Right ventricle myocardium inferior (tissue), 1 donor: Measurements from ENCODE around the gene NOTCH3. TPM values are rescaled to one million over a fixed set of nuclear protein-coding genes. Genes with fewer than 3 reads are reported as not detected.

Experiments used
- ATAC-seq: fragments of 200-7000 bp; cut with Tn5 transposase; one replicate; pipeline ENCODE4 v1.9.1; 2020; ENCODE audit warnings: mild to moderate bottlenecking, moderate library complexity
- DNase-seq: peaks from one replicate; pipeline ENCODE4 v3.0.0; 2021; ENCODE audit errors: missing footprints
- intact Hi-C: fragments of 100-400 bp; cut with DNase I; formaldehyde crosslinking; loops from one replicate; pipeline ENCODE4 v1.11.0; 2022
- microRNA-seq: library from miRNA; unstranded; fragments of <30 nt; microRNA quantifications from one replicate; pipeline ENCODE4 v1.2.0, GENCODE V29; 2020
- total RNA-seq: library from RNA; stranded (reverse); fragmentation: NEBNext Ultra II Directional; extraction: Animal tissue kit (Norgen Biotek cat#: 25700); gene quantifications from one replicate; pipeline ENCODE4 v1.2.1, GENCODE V29; 2021
- donor health status: DM: no; HTN: yes; CAD: no; lungs with severe emphysema.

The NOTCH3 gene
- total RNA-seq, 1 donor from 2014 or later, result 28.5 TPM

- ATAC-seq (no peak), DNase-seq (no peak)
- intact Hi-C loops, result loop anchor here (10.0 kb wide), 1 partner anchor 137 kb away; no protein-coding TSS in a partner anchor
Observed at GRCh38 chr19:15118248-15118647, 82.5 kb downstream of the NOTCH3 start.

DNA sequence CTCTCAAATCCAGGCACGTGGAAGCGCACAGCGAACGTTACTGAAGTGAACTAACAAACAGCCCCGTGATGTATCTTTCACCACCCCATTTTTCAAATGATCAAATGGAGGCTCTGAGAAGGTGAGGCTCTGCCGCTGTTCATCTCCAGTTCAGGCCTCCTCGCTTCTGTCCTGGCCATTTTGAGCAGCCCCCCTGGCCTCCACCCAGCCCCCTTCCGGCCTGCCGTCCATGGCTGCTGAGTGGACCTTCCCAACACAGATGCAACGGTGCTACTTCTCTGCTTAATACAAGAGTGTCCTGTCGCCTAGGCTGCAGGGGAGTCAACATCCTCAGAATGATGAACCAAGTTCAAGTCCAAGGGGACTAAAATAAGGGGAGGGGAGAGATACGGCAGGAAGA, 83.9 kb downstream of the NOTCH3 start:
- intact Hi-C loops, result loop anchor here (10.0 kb wide), 1 partner anchor 138 kb away; no protein-coding TSS in a partner anchor
- no peak for ATAC-seq
- DNase-seq, result no peak

GRCh38 chr19:15115762-15116615, 84.8 kb downstream of the NOTCH3 start:
- intact Hi-C loops, result loop anchor here (10.0 kb wide), 1 partner anchor 139 kb away; no protein-coding TSS in a partner anchor
- DNase-seq (no peak), ATAC-seq (no peak)

- ATAC-seq, result peak; percentile 78
- intact Hi-C loops, result loop anchor here (10.0 kb wide), 1 partner anchor 140 kb away; no protein-coding TSS in a partner anchor
- peak; percentile 92 for DNase-seq
Observed at GRCh38 chr19:15115080-15115479, 85.7 kb downstream of the NOTCH3 start.

- DNase-seq (no peak), ATAC-seq (no peak)
- intact Hi-C loops, result loop anchor here (10.0 kb wide), 1 partner anchor 141 kb away; no protein-coding TSS in a partner anchor
Observed at GRCh38 chr19:15114153-15114540, 86.6 kb downstream of the NOTCH3 start.

- no peak for DNase-seq
- intact Hi-C loops, result loop anchor here (10.0 kb wide), 1 partner anchor 141 kb away; no protein-coding TSS in a partner anchor
- no peak for ATAC-seq
Observed at GRCh38 chr19:15113245-15114152, 87.3 kb downstream of the NOTCH3 start.

DNA sequence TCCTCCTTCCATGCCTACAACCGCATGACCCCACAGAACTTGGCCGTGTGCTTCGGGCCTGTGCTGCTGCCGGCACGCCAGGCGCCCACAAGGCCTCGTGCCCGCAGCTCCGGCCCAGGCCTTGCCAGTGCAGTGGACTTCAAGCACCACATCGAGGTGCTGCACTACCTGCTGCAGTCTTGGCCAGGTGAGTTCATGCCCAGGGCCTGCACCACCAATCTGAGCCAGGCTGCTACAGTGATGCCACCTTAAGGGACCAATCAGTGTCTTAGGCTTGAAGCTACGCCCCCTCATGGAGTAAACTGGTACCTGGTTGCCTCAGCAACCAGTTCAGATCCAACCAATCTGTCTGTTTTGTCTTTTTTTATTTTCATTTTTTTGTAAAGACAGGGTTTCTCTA, 88.4 kb downstream of the NOTCH3 start:
- DNase-seq, result no peak
- ATAC-seq, result no peak
- intact Hi-C loops, result loop anchor here (10.0 kb wide), 1 partner anchor 142 kb away; no protein-coding TSS in a partner anchor

DNA sequence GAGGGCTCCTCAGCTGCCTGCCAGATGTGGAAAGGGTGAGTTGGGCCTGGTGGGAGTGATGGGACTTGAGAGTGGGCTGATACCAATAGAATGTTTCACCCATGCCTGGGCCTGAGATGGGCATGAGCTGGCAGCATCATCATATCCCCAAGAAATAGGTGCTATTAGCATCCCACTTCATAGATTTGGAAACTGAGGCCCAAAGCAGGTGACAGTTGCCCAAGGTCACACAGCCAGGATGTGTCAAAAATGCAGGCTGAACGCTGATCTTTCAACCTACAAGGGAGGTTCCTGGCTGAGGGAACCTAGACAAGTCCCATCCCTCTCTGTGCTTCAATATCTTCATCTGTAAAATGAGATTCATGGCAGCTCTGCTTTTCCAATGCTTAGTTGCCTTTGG, 89.0 kb downstream of the NOTCH3 start:
- intact Hi-C loops, result loop anchor here (10.0 kb wide), 1 partner anchor 143 kb away; no protein-coding TSS in a partner anchor
- DNase-seq (no peak), ATAC-seq (no peak)

DNA sequence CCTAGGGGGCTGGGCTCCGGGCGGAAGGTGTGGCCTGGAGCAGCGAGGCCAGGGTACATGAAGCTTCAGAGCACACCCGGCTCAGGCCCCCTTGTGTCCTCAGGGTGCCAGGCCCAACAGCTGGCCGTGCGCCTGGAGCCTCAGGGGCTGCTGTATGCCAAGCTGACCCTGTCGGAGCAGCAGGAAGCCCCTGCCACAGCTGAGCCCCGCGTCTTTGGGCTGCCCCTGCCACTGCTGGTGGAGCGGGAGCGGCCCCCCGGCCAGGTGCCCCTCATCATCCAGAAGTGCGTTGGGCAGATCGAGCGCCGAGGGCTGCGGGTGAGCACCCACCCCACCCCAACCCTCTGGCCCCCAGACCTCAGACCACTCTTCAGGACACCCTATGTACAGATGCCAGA, 90.4 kb downstream of the NOTCH3 start:
- DNase-seq (no peak), ATAC-seq (no peak)
- intact Hi-C loops, result loop anchor here (10.0 kb wide), 1 partner anchor 144 kb away; no protein-coding TSS in a partner anchor

GRCh38 chr19:15109768-15110417, 90.9 kb downstream of the NOTCH3 start:
- DNase-seq (no peak), ATAC-seq (no peak)
- intact Hi-C loops, result loop anchor here (10.0 kb wide), 1 partner anchor 145 kb away; no protein-coding TSS in a partner anchor

Small RNA genes lying within 50 kb of the gene (microRNA-seq; reads per million reads assigned to microRNA genes)
- gene MIR6795, result 1.4 reads per million

Other genes with a start within 250 kb of the NOTCH3 start
- gene SLC1A6, start 221.1 kb downstream of the NOTCH3 start, total RNA-seq, result not detected
- not detected for gene CASP14, start 151.5 kb downstream of the NOTCH3 start, total RNA-seq
- gene OR1I1, start 118.8 kb downstream of the NOTCH3 start, total RNA-seq, result not detected
- 15.7 TPM for gene SYDE1, start 93.6 kb downstream of the NOTCH3 start, total RNA-seq
- gene EPHX3, start 31.5 kb upstream of the NOTCH3 start, total RNA-seq, result 0.14 TPM
- 56.5 TPM for gene BRD4, start 131.5 kb upstream of the NOTCH3 start, total RNA-seq
- gene AKAP8, start 178.8 kb upstream of the NOTCH3 start, total RNA-seq, result 19.8 TPM
- 76.7 TPM for gene AKAP8L, start 218.0 kb upstream of the NOTCH3 start, total RNA-seq
- gene WIZ, start 249.0 kb upstream of the NOTCH3 start, total RNA-seq, result 31.3 TPM